Activated CD4-positive, alpha-beta T cell treated with anti-CD3 and anti-CD28 coated beads, Interleukin-2, amount 10 ng/mL, durations not matched to agents 24 days and 14 days (primary cell): ENCODE data around the gene MIXL1. TPM values are rescaled to one million over a fixed set of nuclear protein-coding genes. Genes with fewer than 3 reads are reported as not detected.
"Not testable (repeated sequence)": the region's sequence is repeated elsewhere in the genome, so short reads cannot be mapped to it uniquely, and the experiment has no call there.

Experiments used
- DNase-seq: peaks from one replicate; pipeline ENCODE4 v3.0.0; 2022
- H3K27ac Mint-ChIP-seq: one replicate; pipeline ENCODE4 v1.8.0; 2022; ENCODE audit warnings: mild to moderate bottlenecking, mixed read lengths
- H3K27me3 Mint-ChIP-seq: one replicate; pipeline ENCODE4 v1.8.0; 2022; ENCODE audit warnings: mixed read lengths
- H3K36me3 Mint-ChIP-seq: one replicate; pipeline ENCODE4 v1.8.0; 2022; ENCODE audit warnings: low read depth, mild to moderate bottlenecking, mixed read lengths
- H3K4me1 Mint-ChIP-seq: one replicate; pipeline ENCODE4 v1.8.0; 2021; ENCODE audit warnings: mixed read lengths
- H3K4me3 Mint-ChIP-seq: one replicate; pipeline ENCODE4 v1.8.0; 2022; ENCODE audit warnings: mild to moderate bottlenecking, moderate library complexity, mixed read lengths
- H3K9me3 Mint-ChIP-seq: one replicate; pipeline ENCODE4 v1.8.0; 2021; ENCODE audit warnings: mixed read lengths
- intact Hi-C: fragments of 100-400 bp; cut with micrococcal nuclease; formaldehyde crosslinking; loops from one replicate; pipeline ENCODE4 v1.15.1; 2023
- total RNA-seq: library from RNA; stranded (reverse); gene quantifications from 2 replicates; pipeline ENCODE4 v1.2.3, GENCODE V29; 2022

The MIXL1 gene
- total RNA-seq, 1 donor from 2014 or later, result not detected

- no peak overlapping the region for H3K27ac Mint-ChIP-seq
- intact Hi-C loops, result no loop called here
- H3K27me3 Mint-ChIP-seq, result peaks cover 19% of the 10 kb centered on the region
- no peaks in the 10 kb centered on the region for H3K9me3 Mint-ChIP-seq
- no peak overlapping the region for H3K4me3 Mint-ChIP-seq
- peaks cover 5% of the 10 kb centered on the region for H3K36me3 Mint-ChIP-seq
- H3K4me1 Mint-ChIP-seq, result peaks cover 5% of the 10 kb centered on the region
- DNase-seq, result no peak
Measured at GRCh38 chr1:226226601-226227000, 3.1 kb downstream of the MIXL1 start.

- Mint-ChIP-seq H3K36me3 (peaks cover 19% of the 10 kb centered on the region), H3K27me3 (no peaks in the 10 kb centered on the region), H3K27ac (no peak overlapping the region), H3K4me3 (no peak overlapping the region), H3K9me3 (no peaks in the 10 kb centered on the region), H3K4me1 (peaks cover 2% of the 10 kb centered on the region)
- DNase-seq, result no peak
- intact Hi-C loops, result no loop called here
Measured at GRCh38 chr1:226233293-226233692, 9.8 kb downstream of the MIXL1 start.

- Mint-ChIP-seq H3K27me3 (no peaks in the 10 kb centered on the region), H3K27ac (no peak overlapping the region), H3K9me3 (no peaks in the 10 kb centered on the region), H3K4me1 (peaks cover 2% of the 10 kb centered on the region), H3K4me3 (no peak overlapping the region), H3K36me3 (peaks cover 20% of the 10 kb centered on the region)
- no peak for DNase-seq
- intact Hi-C loops, result no loop called here
Measured at GRCh38 chr1:226233806-226234205, 10.3 kb downstream of the MIXL1 start.

- DNase-seq, result no peak
- intact Hi-C loops, result no loop called here
- Mint-ChIP-seq H3K27ac (no peak overlapping the region), H3K4me3 (no peak overlapping the region), H3K27me3 (no peaks in the 10 kb centered on the region), H3K9me3 (no peaks in the 10 kb centered on the region), H3K4me1 (peaks cover 2% of the 10 kb centered on the region), H3K36me3 (peaks cover 23% of the 10 kb centered on the region)
Measured at GRCh38 chr1:226236826-226237225, 13.4 kb downstream of the MIXL1 start.

GRCh38 chr1:226239421-226239820 is 16.0 kb downstream of the MIXL1 start:
- H3K4me3 Mint-ChIP-seq, result no peak overlapping the region
- H3K27me3 Mint-ChIP-seq, result no peaks in the 10 kb centered on the region
- intact Hi-C loops, result no loop called here
- peaks cover 2% of the 10 kb centered on the region for H3K4me1 Mint-ChIP-seq
- no peaks in the 10 kb centered on the region for H3K9me3 Mint-ChIP-seq
- peaks cover 21% of the 10 kb centered on the region for H3K36me3 Mint-ChIP-seq
- no peak overlapping the region for H3K27ac Mint-ChIP-seq
- DNase-seq, result no peak

- Mint-ChIP-seq H3K27me3 (no peaks in the 10 kb centered on the region), H3K27ac (no peak overlapping the region), H3K4me3 (no peak overlapping the region), H3K36me3 (peaks cover 7% of the 10 kb centered on the region), H3K4me1 (no peaks in the 10 kb centered on the region), H3K9me3 (no peaks in the 10 kb centered on the region)
- intact Hi-C loops, result no loop called here
- no peak for DNase-seq
Measured at GRCh38 chr1:226248091-226248490, 24.6 kb downstream of the MIXL1 start.

- Mint-ChIP-seq H3K9me3 (no peaks in the 10 kb centered on the region), H3K4me1 (no peaks in the 10 kb centered on the region), H3K27me3 (no peaks in the 10 kb centered on the region), H3K4me3 (no peak overlapping the region), H3K27ac (no peak overlapping the region), H3K36me3 (peaks cover 7% of the 10 kb centered on the region)
- intact Hi-C loops, result no loop called here
- no peak for DNase-seq
Measured at GRCh38 chr1:226248796-226249195, 25.3 kb downstream of the MIXL1 start.

GRCh38 chr1:226250511-226250910 is 27.0 kb downstream of the MIXL1 start:
- no peaks in the 10 kb centered on the region for H3K27me3 Mint-ChIP-seq
- H3K4me3 Mint-ChIP-seq, result no peak overlapping the region
- no peaks in the 10 kb centered on the region for H3K9me3 Mint-ChIP-seq
- intact Hi-C loops, result no loop called here
- H3K27ac Mint-ChIP-seq, result no peak overlapping the region
- DNase-seq, result no peak
- no peaks in the 10 kb centered on the region for H3K4me1 Mint-ChIP-seq
- peaks cover 3% of the 10 kb centered on the region for H3K36me3 Mint-ChIP-seq

- H3K36me3 Mint-ChIP-seq, intact Hi-C loops: not testable (repeated sequence)
Measured at GRCh38 chr1:226252841-226253240, 29.4 kb downstream of the MIXL1 start.

GRCh38 chr1:226253933-226254332 is 30.5 kb downstream of the MIXL1 start:
- no peaks in the 10 kb centered on the region for H3K9me3 Mint-ChIP-seq
- H3K36me3 Mint-ChIP-seq, result peaks cover 5% of the 10 kb centered on the region
- H3K27ac Mint-ChIP-seq, result no peak overlapping the region
- intact Hi-C loops, result no loop called here
- no peaks in the 10 kb centered on the region for H3K27me3 Mint-ChIP-seq
- no peaks in the 10 kb centered on the region for H3K4me1 Mint-ChIP-seq
- H3K4me3 Mint-ChIP-seq, result no peak overlapping the region
- DNase-seq, result no peak

More at GRCh38 chr1:226252841-226253240, 29.4 kb downstream of the MIXL1 start:
- H3K27ac Mint-ChIP-seq, H3K4me3 Mint-ChIP-seq, H3K9me3 Mint-ChIP-seq, H3K27me3 Mint-ChIP-seq, H3K4me1 Mint-ChIP-seq, DNase-seq: not testable (repeated sequence)

GRCh38 chr1:226255380-226255779 is 31.9 kb downstream of the MIXL1 start:
- no peak overlapping the region for H3K4me3 Mint-ChIP-seq
- H3K9me3 Mint-ChIP-seq, result peaks cover 8% of the 10 kb centered on the region
- no peak for DNase-seq
- H3K4me1 Mint-ChIP-seq, result no peaks in the 10 kb centered on the region
- intact Hi-C loops, result no loop called here
- no peaks in the 10 kb centered on the region for H3K27me3 Mint-ChIP-seq
- peaks cover 18% of the 10 kb centered on the region for H3K36me3 Mint-ChIP-seq
- H3K27ac Mint-ChIP-seq, result no peak overlapping the region

GRCh38 chr1:226261818-226262217 is 38.4 kb downstream of the MIXL1 start:
- H3K27ac Mint-ChIP-seq, result no peak overlapping the region
- no peak for DNase-seq
- no peaks in the 10 kb centered on the region for H3K4me1 Mint-ChIP-seq
- no peaks in the 10 kb centered on the region for H3K27me3 Mint-ChIP-seq
- no peak overlapping the region for H3K4me3 Mint-ChIP-seq
- intact Hi-C loops, result no loop called here
- peaks cover 53% of the 10 kb centered on the region for H3K36me3 Mint-ChIP-seq
- peaks cover 20% of the 10 kb centered on the region for H3K9me3 Mint-ChIP-seq

GRCh38 chr1:226268421-226269124 is 45.1 kb downstream of the MIXL1 start:
- Mint-ChIP-seq H3K36me3 (peaks cover 16% of the 10 kb centered on the region), H3K27ac (no peak overlapping the region), H3K9me3 (no peaks in the 10 kb centered on the region), H3K27me3 (no peaks in the 10 kb centered on the region), H3K4me1 (no peaks in the 10 kb centered on the region), H3K4me3 (no peak overlapping the region)
- DNase-seq, result no peak
- intact Hi-C loops, result no loop called here

GRCh38 chr1:226272233-226272902 is 48.9 kb downstream of the MIXL1 start:
- H3K9me3 Mint-ChIP-seq, H3K27ac Mint-ChIP-seq, H3K4me3 Mint-ChIP-seq, DNase-seq, H3K4me1 Mint-ChIP-seq, intact Hi-C loops, H3K27me3 Mint-ChIP-seq: not testable (repeated sequence)
- peaks cover 17% of the 10 kb centered on the region for H3K36me3 Mint-ChIP-seq
